ENCODE measurements around the gene FER.
"Not testable (repeated sequence)": the region's sequence is repeated elsewhere in the genome, so short reads cannot be mapped to it uniquely, and the experiment has no call there.

The FER gene

DNA sequence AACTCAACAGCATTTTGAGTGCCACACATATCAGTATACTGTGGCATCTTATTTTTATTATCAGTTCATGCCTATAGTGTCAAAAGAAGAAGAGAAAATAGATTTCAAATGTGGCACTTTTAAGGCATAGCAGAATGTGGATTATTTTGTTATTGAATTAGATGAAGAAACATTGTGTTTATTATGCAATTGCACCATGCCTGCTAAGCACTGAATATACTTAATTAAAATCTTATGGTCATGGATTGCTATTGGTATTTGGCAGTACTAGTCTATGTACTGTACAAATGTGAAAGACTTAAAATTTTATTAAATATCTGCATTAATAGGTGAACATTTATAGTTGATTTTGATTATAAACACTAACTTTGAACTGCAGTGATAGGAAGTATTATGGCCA, 128.8 kb downstream of the FER start:
- Histone ChIP-seq H3K27me3 (ENCODE audit: control insufficient read depth in 1 of 2, insufficient read depth in 2 of 2, low read length in 2 of 2) (no peaks in the 10 kb centered on the region), H3K9ac (ENCODE audit: low read length in 2 of 2) (no peak overlapping the region), H3K27ac (ENCODE audit: low read length) (no peak overlapping the region), H3K9me3 (ENCODE audit: control insufficient read depth in 2 of 2, low read length in 2 of 2) (no peaks in the 10 kb centered on the region), H3K4me1 (ENCODE audit: control insufficient read depth, insufficient read depth, low read length) (no peaks in the 10 kb centered on the region), H3K4me3 (ENCODE audit: low read length in 2 of 2) (no peak overlapping the region), H3K36me3 (ENCODE audit: control insufficient read depth in 2 of 2, insufficient read depth in 2 of 2, low read length in 2 of 2) (no peaks in the 10 kb centered on the region)

DNA sequence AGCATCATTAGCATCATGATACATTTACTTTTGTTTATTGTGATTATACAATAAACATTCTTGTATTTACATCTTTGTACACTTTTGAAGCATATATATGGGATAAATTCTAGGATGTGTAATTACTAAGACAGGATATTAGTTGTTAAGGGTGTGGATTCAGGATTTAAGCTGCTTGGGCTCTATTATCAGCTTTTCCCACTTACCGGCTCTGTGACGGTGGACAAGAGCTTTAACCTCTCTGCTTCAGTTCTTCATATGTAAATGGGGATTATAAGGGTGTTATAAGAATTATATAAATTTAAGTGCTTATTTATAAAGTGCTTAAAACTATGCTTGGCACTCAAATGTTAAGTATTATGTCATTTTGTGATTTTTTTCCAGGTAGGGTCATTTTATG, 131.1 kb downstream of the FER start:
- Histone ChIP-seq H3K4me3 (ENCODE audit: low read length in 2 of 2) (no peak overlapping the region), H3K9me3 (ENCODE audit: control insufficient read depth in 2 of 2, low read length in 2 of 2) (no peaks in the 10 kb centered on the region), H3K9ac (ENCODE audit: low read length in 2 of 2) (no peak overlapping the region), H3K4me1 (ENCODE audit: control insufficient read depth, insufficient read depth, low read length) (no peaks in the 10 kb centered on the region), H3K36me3 (ENCODE audit: control insufficient read depth in 2 of 2, insufficient read depth in 2 of 2, low read length in 2 of 2) (no peaks in the 10 kb centered on the region), H3K27me3 (ENCODE audit: control insufficient read depth in 1 of 2, insufficient read depth in 2 of 2, low read length in 2 of 2) (no peaks in the 10 kb centered on the region), H3K27ac (ENCODE audit: low read length) (no peak overlapping the region)

DNA sequence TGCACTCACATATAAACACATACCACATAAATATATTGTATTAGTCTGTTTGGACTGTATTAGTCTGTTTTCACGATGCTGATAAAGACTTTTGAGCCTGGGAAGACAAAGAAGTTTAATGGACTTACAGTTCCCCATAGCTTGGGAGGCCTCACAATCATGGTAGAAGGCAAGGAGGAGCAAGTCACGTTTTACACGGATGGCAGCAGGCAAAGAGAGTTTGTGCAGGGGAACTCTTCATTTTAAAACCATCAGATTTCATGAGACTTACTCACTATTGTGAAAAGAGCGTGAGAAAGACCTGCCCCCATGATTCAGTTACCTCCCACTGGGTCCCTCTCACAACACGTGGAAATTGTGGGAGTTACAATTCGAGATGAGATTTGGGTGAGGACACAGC, 133.4 kb downstream of the FER start:
- H3K9ac ChIP-seq (ENCODE audit: low read length in 2 of 2): no peak overlapping the region
- no peaks in the 10 kb centered on the region for H3K4me1 ChIP-seq (ENCODE audit: control insufficient read depth, insufficient read depth, low read length)
- no peak overlapping the region for H3K27ac ChIP-seq (ENCODE audit: low read length)
- no peak overlapping the region for H3K4me3 ChIP-seq (ENCODE audit: low read length in 2 of 2)
- H3K27me3 ChIP-seq (ENCODE audit: control insufficient read depth in 1 of 2, insufficient read depth in 2 of 2, low read length in 2 of 2): no peaks in the 10 kb centered on the region
- H3K9me3 ChIP-seq (ENCODE audit: control insufficient read depth in 2 of 2, low read length in 2 of 2): no peaks in the 10 kb centered on the region
- no peaks in the 10 kb centered on the region for H3K36me3 ChIP-seq (ENCODE audit: control insufficient read depth in 2 of 2, insufficient read depth in 2 of 2, low read length in 2 of 2)

- H3K27me3 ChIP-seq (ENCODE audit: control insufficient read depth in 1 of 2, insufficient read depth in 2 of 2, low read length in 2 of 2): no peaks in the 10 kb centered on the region
- H3K9me3 ChIP-seq (ENCODE audit: control insufficient read depth in 2 of 2, low read length in 2 of 2): no peaks in the 10 kb centered on the region
- H3K4me3 ChIP-seq (ENCODE audit: low read length in 2 of 2): no peak overlapping the region
- H3K9ac ChIP-seq (ENCODE audit: low read length in 2 of 2): no peak overlapping the region
- no peaks in the 10 kb centered on the region for H3K4me1 ChIP-seq (ENCODE audit: control insufficient read depth, insufficient read depth, low read length)
- no peak overlapping the region for H3K27ac ChIP-seq (ENCODE audit: low read length)
- no peaks in the 10 kb centered on the region for H3K36me3 ChIP-seq (ENCODE audit: control insufficient read depth in 2 of 2, insufficient read depth in 2 of 2, low read length in 2 of 2)
These were observed 137.0 kb downstream of the FER start for GRCh38 chr5:108884736-108885135.

- no peaks in the 10 kb centered on the region for H3K27me3 ChIP-seq (ENCODE audit: control insufficient read depth in 1 of 2, insufficient read depth in 2 of 2, low read length in 2 of 2)
- no peak overlapping the region for H3K4me3 ChIP-seq (ENCODE audit: low read length in 2 of 2)
- H3K4me1 ChIP-seq (ENCODE audit: control insufficient read depth, insufficient read depth, low read length): no peaks in the 10 kb centered on the region
- H3K36me3 ChIP-seq (ENCODE audit: control insufficient read depth in 2 of 2, insufficient read depth in 2 of 2, low read length in 2 of 2): peaks cover 0 to 3% of the 10 kb centered on the region in 2 donors
- no peak overlapping the region for H3K9ac ChIP-seq (ENCODE audit: low read length in 2 of 2)
- no peaks in the 10 kb centered on the region for H3K9me3 ChIP-seq (ENCODE audit: control insufficient read depth in 2 of 2, low read length in 2 of 2)
- H3K27ac ChIP-seq (ENCODE audit: low read length): no peak overlapping the region
These were observed 150.6 kb downstream of the FER start for GRCh38 chr5:108898257-108898656.

GRCh38 chr5:108898707-108899106, 151.0 kb downstream of the FER start:
- no peaks in the 10 kb centered on the region for H3K27me3 ChIP-seq (ENCODE audit: control insufficient read depth in 1 of 2, insufficient read depth in 2 of 2, low read length in 2 of 2)
- H3K27ac ChIP-seq (ENCODE audit: low read length): no peak overlapping the region
- H3K36me3 ChIP-seq (ENCODE audit: control insufficient read depth in 2 of 2, insufficient read depth in 2 of 2, low read length in 2 of 2): peaks cover 0 to 3% of the 10 kb centered on the region in 2 donors
- H3K9ac ChIP-seq (ENCODE audit: low read length in 2 of 2): no peak overlapping the region
- H3K4me3 ChIP-seq (ENCODE audit: low read length in 2 of 2): no peak overlapping the region
- no peaks in the 10 kb centered on the region for H3K4me1 ChIP-seq (ENCODE audit: control insufficient read depth, insufficient read depth, low read length)
- no peaks in the 10 kb centered on the region for H3K9me3 ChIP-seq (ENCODE audit: control insufficient read depth in 2 of 2, low read length in 2 of 2)

GRCh38 chr5:108899244-108899643, 151.5 kb downstream of the FER start:
- H3K9ac ChIP-seq (ENCODE audit: low read length in 2 of 2); H3K4me3 ChIP-seq (ENCODE audit: low read length in 2 of 2); H3K27ac ChIP-seq (ENCODE audit: low read length); H3K9me3 ChIP-seq (ENCODE audit: control insufficient read depth in 2 of 2, low read length in 2 of 2); H3K27me3 ChIP-seq (ENCODE audit: control insufficient read depth in 1 of 2, insufficient read depth in 2 of 2, low read length in 2 of 2); H3K4me1 ChIP-seq (ENCODE audit: control insufficient read depth, insufficient read depth, low read length); H3K36me3 ChIP-seq (ENCODE audit: control insufficient read depth in 2 of 2, insufficient read depth in 2 of 2, low read length in 2 of 2): not testable (repeated sequence)

DNA sequence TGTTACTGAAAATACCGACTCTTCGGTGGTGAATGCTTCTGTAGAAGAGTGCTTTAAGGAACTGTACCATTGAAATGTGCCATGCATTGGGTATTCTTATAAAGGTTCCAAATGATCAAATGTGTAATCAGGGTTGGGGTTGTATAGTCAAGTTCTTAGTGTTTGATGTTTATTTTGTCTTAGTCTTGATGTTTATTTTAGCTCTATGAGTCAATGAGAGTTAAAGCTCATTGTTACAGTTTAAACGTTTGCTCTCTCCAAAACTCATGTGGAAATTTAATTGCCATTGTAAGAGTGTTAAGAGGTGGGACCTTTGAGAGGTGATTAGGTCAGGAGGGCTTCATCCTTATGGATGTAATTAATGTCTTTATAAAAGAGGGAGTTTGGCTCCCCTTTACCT, 153.0 kb downstream of the FER start:
- Histone ChIP-seq H3K9me3 (ENCODE audit: control insufficient read depth in 2 of 2, low read length in 2 of 2) (no peaks in the 10 kb centered on the region), H3K27me3 (ENCODE audit: control insufficient read depth in 1 of 2, insufficient read depth in 2 of 2, low read length in 2 of 2) (no peaks in the 10 kb centered on the region), H3K4me1 (ENCODE audit: control insufficient read depth, insufficient read depth, low read length) (no peaks in the 10 kb centered on the region), H3K36me3 (ENCODE audit: control insufficient read depth in 2 of 2, insufficient read depth in 2 of 2, low read length in 2 of 2) (no peaks in the 10 kb centered on the region), H3K4me3 (ENCODE audit: low read length in 2 of 2) (no peak overlapping the region), H3K9ac (ENCODE audit: low read length in 2 of 2) (no peak overlapping the region), H3K27ac (ENCODE audit: low read length) (no peak overlapping the region)

DNA sequence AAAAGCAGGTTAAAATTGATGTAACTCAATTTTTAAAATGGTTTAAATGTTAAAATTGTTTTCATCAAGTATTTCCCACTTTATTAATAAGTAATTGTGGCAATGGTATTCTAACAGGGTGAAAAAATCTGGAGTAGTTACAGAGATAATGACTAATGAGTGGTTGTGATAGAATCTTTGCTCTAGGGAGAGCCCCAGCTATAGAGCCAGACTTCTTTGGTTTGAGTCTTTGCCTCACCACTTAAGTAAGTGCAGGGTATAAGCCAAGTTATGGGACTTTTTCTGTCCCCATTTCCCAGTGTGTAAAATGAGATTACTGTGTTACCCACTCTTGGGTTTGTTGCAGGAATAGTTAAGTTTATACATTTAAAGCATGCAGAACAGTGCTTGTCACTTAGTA, 158.1 kb downstream of the FER start:
- Histone ChIP-seq H3K27me3 (ENCODE audit: control insufficient read depth in 1 of 2, insufficient read depth in 2 of 2, low read length in 2 of 2) (no peaks in the 10 kb centered on the region), H3K4me1 (ENCODE audit: control insufficient read depth, insufficient read depth, low read length) (no peaks in the 10 kb centered on the region), H3K27ac (ENCODE audit: low read length) (no peak overlapping the region), H3K9ac (ENCODE audit: low read length in 2 of 2) (no peak overlapping the region), H3K4me3 (ENCODE audit: low read length in 2 of 2) (no peak overlapping the region), H3K9me3 (ENCODE audit: control insufficient read depth in 2 of 2, low read length in 2 of 2) (no peaks in the 10 kb centered on the region), H3K36me3 (ENCODE audit: control insufficient read depth in 2 of 2, insufficient read depth in 2 of 2, low read length in 2 of 2) (no peaks in the 10 kb centered on the region)

DNA sequence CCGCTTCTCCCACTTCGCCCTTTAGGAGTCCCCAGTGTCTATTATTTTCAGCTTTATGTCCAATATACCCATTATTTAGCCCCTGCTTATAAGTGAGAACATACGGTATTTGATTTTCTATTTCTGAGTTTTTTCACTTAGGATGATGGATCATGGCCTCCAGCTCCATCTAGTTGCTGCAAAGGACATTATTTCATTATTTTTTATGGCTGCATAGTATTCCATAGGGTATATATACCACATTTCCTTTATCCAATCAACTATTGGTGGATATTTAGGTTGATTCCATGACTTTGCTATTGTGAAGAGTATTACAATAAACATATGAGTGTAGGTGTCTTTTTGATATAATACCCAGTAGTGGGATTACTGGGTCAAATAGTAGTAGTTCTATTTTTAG, 162.9 kb downstream of the FER start:
- no peaks in the 10 kb centered on the region for H3K4me1 ChIP-seq (ENCODE audit: control insufficient read depth, insufficient read depth, low read length)

DNA sequence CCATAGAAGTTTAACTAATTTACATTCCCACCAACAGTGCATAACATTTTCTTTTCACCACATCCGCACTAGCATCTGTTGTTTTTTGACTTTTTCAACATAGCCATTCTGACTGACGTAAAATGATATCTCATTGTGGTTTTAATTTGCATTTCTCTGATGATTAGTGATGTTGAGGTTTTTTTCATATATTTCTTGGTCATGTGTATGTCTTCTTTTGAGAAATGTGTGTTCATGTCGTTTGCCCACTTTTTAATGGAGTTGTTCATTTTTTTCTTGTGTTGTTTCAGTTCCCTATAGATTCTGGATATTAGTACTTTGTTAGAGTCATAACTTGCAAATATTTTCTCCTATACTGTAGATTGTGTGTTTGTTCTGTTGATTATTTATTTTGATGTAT, 163.4 kb downstream of the FER start:
- no peak overlapping the region for H3K4me3 ChIP-seq (ENCODE audit: low read length in 2 of 2)
- H3K4me1 ChIP-seq (ENCODE audit: control insufficient read depth, insufficient read depth, low read length): no peaks in the 10 kb centered on the region
- no peak overlapping the region for H3K9ac ChIP-seq (ENCODE audit: low read length in 2 of 2)
- H3K27ac ChIP-seq (ENCODE audit: low read length): no peak overlapping the region
- H3K9me3 ChIP-seq (ENCODE audit: control insufficient read depth in 2 of 2, low read length in 2 of 2): no peaks in the 10 kb centered on the region
- H3K27me3 ChIP-seq (ENCODE audit: control insufficient read depth in 1 of 2, insufficient read depth in 2 of 2, low read length in 2 of 2): no peaks in the 10 kb centered on the region
- H3K36me3 ChIP-seq (ENCODE audit: control insufficient read depth in 2 of 2, insufficient read depth in 2 of 2, low read length in 2 of 2): no peaks in the 10 kb centered on the region

More for the DNA sequence above, 162.9 kb downstream of the FER start:
- H3K9ac ChIP-seq (ENCODE audit: low read length in 2 of 2): no peak overlapping the region
- H3K27ac ChIP-seq (ENCODE audit: low read length): no peak overlapping the region
- H3K9me3 ChIP-seq (ENCODE audit: control insufficient read depth in 2 of 2, low read length in 2 of 2): no peaks in the 10 kb centered on the region
- H3K27me3 ChIP-seq (ENCODE audit: control insufficient read depth in 1 of 2, insufficient read depth in 2 of 2, low read length in 2 of 2): no peaks in the 10 kb centered on the region
- no peak overlapping the region for H3K4me3 ChIP-seq (ENCODE audit: low read length in 2 of 2)
- H3K36me3 ChIP-seq (ENCODE audit: control insufficient read depth in 2 of 2, insufficient read depth in 2 of 2, low read length in 2 of 2): no peaks in the 10 kb centered on the region

DNA sequence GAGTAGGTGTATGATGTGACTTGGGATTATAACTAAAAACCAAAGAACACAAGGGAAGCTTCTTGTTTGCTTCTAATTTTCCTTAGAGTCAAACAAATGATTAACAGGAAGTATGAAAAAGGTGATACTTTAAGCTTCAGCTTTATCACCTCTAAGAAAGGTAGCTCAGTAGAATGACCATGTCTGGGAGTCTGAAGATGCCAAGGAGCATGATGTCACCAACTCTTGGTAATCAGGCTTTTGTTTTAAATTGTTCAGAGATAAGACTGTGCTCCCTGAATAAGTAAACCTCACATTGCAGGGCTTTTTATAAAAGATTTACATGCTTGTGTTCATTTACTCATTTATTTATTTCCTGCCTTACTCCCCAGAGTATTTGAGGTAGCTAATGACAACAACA, 169.9 kb downstream of the FER start:
- no peak overlapping the region for H3K9ac ChIP-seq (ENCODE audit: low read length in 2 of 2)

More for the DNA sequence above, 169.9 kb downstream of the FER start:
- Histone ChIP-seq H3K9me3 (ENCODE audit: control insufficient read depth in 2 of 2, low read length in 2 of 2) (no peaks in the 10 kb centered on the region), H3K36me3 (ENCODE audit: control insufficient read depth in 2 of 2, insufficient read depth in 2 of 2, low read length in 2 of 2) (no peaks in the 10 kb centered on the region), H3K27me3 (ENCODE audit: control insufficient read depth in 1 of 2, insufficient read depth in 2 of 2, low read length in 2 of 2) (no peaks in the 10 kb centered on the region), H3K4me3 (ENCODE audit: low read length in 2 of 2) (no peak overlapping the region), H3K27ac (ENCODE audit: low read length) (no peak overlapping the region), H3K4me1 (ENCODE audit: control insufficient read depth, insufficient read depth, low read length) (no peaks in the 10 kb centered on the region)

All from stomach smooth muscle (tissue), 2 donors.